Ascending aorta (tissue), 2 donors: ENCODE data around the gene INPP5B. TPM values are rescaled to one million over a fixed set of nuclear protein-coding genes. Genes with fewer than 3 reads are reported as not detected.
A peak's percentile ranks its signal among the peaks of the same experiment; 100 is the strongest.

Source experiments
- DNase-seq, 2 donors: peaks; one replicate each; pipeline ENCODE4 v3.0.0-alpha.2; 2019; ENCODE audit warnings: low spot score in 2 of 2
- H3K27ac ChIP-seq, 2 donors: fragments of 200-600 bp; sonication (generic); one replicate each; pipeline ENCODE4 v1.5.1; 2016 to 2017; ENCODE audit warnings: mild to moderate bottlenecking in 1 of 2
- H3K27me3 ChIP-seq: fragments of 200-600 bp; sonication (generic); one replicate; pipeline ENCODE4 v1.5.1; 2017
- H3K36me3 ChIP-seq, 2 donors: fragments of 200-600 bp; sonication (generic); one replicate each; pipeline ENCODE4 v1.5.1; 2016
- H3K4me1 ChIP-seq, 2 donors: fragments of 200-600 bp; sonication (generic); one replicate each; pipeline ENCODE4 v1.5.1; 2016 to 2017; ENCODE audit warnings: mild to moderate bottlenecking in 1 of 2
- H3K4me3 ChIP-seq, 2 donors: fragments of 200-600 bp; sonication (generic); one replicate each; pipeline ENCODE4 v1.5.1; 2016 to 2017; ENCODE audit warnings: mild to moderate bottlenecking in 1 of 2
- H3K9me3 ChIP-seq, 2 donors: fragments of 200-600 bp; sonication (generic); one replicate each; pipeline ENCODE4 v1.5.1; 2016
- CTCF ChIP-seq, 3 experiments: fragments of 200-600 bp in 2 of 3; fragments of 450-650 bp in 1 of 3; sonication (generic) in 2 of 3; IDR thresholded peaks; one replicate each; pipeline ENCODE4 v1.5.1; 2016 to 2019; ENCODE audit warnings: antibody characterized with exemption in 3 of 3, mild to moderate bottlenecking in 1 of 3, moderate library complexity in 1 of 3
- intact Hi-C: fragments of 100-400 bp; cut with DNase I; formaldehyde crosslinking; loops from one replicate; pipeline ENCODE4 v1.15.1; 2023
- total RNA-seq: library from RNA; depleted of rRNA; stranded (reverse); fragments of >200 nt; gene quantifications from one replicate; pipeline ENCODE4 v1.1.0, GENCODE V29; 2016

Gene INPP5B
- total RNA-seq, 1 donor from 2014 or later = 11.7 TPM

- H3K27me3 ChIP-seq = no peaks in the 10 kb centered on the region
- H3K4me1 ChIP-seq = peaks cover 0 to 6% of the 10 kb centered on the region in 2 donors
- no peak overlapping the region for H3K27ac ChIP-seq
- no peaks in the 10 kb centered on the region for H3K9me3 ChIP-seq
- peak in 1 of 2 donors; percentile 58 for DNase-seq
- TF ChIP-seq CTCF (IDR thresholded peaks at IDR 0.05) = no peak
- intact Hi-C loops = no loop called here
- H3K36me3 ChIP-seq = peaks cover 0 to under 1% of the 10 kb centered on the region in 2 donors
- H3K4me3 ChIP-seq = no peak overlapping the region
Measured at GRCh38 chr1:37951041-37951782, 4.4 kb upstream of the INPP5B start.

- Histone ChIP-seq H3K9me3 (no peaks in the 10 kb centered on the region), H3K27me3 (no peaks in the 10 kb centered on the region), H3K36me3 (peaks cover 0 to 8% of the 10 kb centered on the region in 2 donors), H3K27ac (no peak overlapping the region), H3K4me3 (no peak overlapping the region), H3K4me1 (peaks cover 0 to 18% of the 10 kb centered on the region in 2 donors)
- DNase-seq = peak in 1 of 2 donors; percentile 49
- TF ChIP-seq CTCF (IDR thresholded peaks at IDR 0.05) = no peak
- intact Hi-C loops = loop anchor here (5.0 kb wide), 1 partner anchor 38 kb away; no protein-coding TSS in a partner anchor
Measured at GRCh38 chr1:37949524-37950152, 2.8 kb upstream of the INPP5B start.

GRCh38 chr1:37948841-37949240, 2.0 kb upstream of the INPP5B start:
- no peaks in the 10 kb centered on the region for H3K9me3 ChIP-seq
- H3K27ac ChIP-seq = no peak overlapping the region
- no peak overlapping the region for H3K4me3 ChIP-seq
- TF ChIP-seq CTCF (IDR thresholded peaks at IDR 0.05) = no peak
- H3K4me1 ChIP-seq = peaks cover 0 to 18% of the 10 kb centered on the region in 2 donors
- H3K36me3 ChIP-seq = peaks cover 3 to 16% of the 10 kb centered on the region in 2 donors
- H3K27me3 ChIP-seq = no peaks in the 10 kb centered on the region
- intact Hi-C loops = loop anchor here (5.0 kb wide), 1 partner anchor 38 kb away; no protein-coding TSS in a partner anchor
- DNase-seq = no peak

GRCh38 chr1:37948166-37948565, 1.3 kb upstream of the INPP5B start:
- Histone ChIP-seq H3K36me3 (peaks cover 10 to 23% of the 10 kb centered on the region in 2 donors), H3K4me3 (no peak overlapping the region), H3K9me3 (no peaks in the 10 kb centered on the region), H3K27me3 (no peaks in the 10 kb centered on the region), H3K27ac (no peak overlapping the region), H3K4me1 (peaks cover 0 to 18% of the 10 kb centered on the region in 2 donors)
- no peak for DNase-seq
- intact Hi-C loops = loop anchor here (5.0 kb wide), 1 partner anchor 39 kb away; no protein-coding TSS in a partner anchor
- TF ChIP-seq CTCF (IDR thresholded peaks at IDR 0.05) = no peak

- H3K9me3 ChIP-seq = no peaks in the 10 kb centered on the region
- intact Hi-C loops = loop anchor here (2.0 to 5.0 kb wide), 5 partner anchors 17 to 139 kb away; partner anchors contain the start of genes UTP11 and YRDC
- peak overlapping the region; percentile 94 for H3K27ac ChIP-seq
- H3K4me1 ChIP-seq = peaks cover 0 to 18% of the 10 kb centered on the region in 2 donors
- peaks cover 14 to 31% of the 10 kb centered on the region in 2 donors for H3K36me3 ChIP-seq
- no peak for TF ChIP-seq CTCF (IDR thresholded peaks at IDR 0.05)
- H3K27me3 ChIP-seq = no peaks in the 10 kb centered on the region
- peak overlapping the region; percentile 90 to 91 for H3K4me3 ChIP-seq
- DNase-seq = no peak
Measured at GRCh38 chr1:37947364-37947763, 511 bp upstream of the INPP5B start.
